ENCODE results near the gene LRFN2.

DNA sequence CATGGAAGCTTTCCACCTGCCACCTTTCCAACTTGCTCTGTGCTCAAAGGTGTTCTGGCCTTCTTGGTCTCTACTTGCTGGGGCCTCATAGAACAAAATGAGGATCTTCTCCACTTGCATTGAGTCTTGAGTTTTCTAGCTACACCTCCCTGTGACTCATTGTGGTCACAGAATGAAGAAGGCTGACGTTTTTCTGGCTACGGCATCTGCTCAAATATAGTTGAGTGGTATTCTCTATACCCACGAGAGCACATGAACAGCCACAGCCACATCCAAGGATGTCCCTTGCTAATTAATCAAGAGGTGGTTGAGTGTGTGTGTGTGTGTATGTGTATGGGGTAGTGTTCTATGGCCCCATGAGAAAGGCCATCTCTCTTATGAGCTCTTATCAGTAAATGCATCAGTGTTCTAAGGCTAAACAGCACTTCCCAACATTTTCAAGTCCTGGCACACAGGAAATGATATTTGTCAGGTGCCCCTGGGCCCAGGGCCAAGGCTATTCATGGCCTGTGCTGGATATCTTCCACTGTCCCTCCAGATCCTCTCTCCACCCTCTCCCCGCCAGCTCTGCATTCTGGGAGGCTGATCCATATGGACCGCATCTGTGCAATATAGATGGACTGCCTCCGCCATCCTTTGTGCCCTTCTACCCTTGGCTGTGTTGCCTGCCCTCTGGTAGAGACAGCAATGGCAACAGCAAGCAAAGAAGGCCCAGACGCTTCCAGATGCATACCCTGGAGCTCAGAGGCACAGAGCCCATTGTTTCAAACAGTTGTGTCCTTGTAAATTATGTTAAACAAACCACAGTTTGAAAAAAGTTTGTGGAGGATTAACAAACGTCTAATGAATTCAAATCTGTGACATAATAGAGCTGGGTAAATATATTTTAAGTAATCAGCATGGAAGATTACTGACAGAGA, 150.2 kb downstream of the LRFN2 start:
- TF ChIP-seq, protein P1, sequence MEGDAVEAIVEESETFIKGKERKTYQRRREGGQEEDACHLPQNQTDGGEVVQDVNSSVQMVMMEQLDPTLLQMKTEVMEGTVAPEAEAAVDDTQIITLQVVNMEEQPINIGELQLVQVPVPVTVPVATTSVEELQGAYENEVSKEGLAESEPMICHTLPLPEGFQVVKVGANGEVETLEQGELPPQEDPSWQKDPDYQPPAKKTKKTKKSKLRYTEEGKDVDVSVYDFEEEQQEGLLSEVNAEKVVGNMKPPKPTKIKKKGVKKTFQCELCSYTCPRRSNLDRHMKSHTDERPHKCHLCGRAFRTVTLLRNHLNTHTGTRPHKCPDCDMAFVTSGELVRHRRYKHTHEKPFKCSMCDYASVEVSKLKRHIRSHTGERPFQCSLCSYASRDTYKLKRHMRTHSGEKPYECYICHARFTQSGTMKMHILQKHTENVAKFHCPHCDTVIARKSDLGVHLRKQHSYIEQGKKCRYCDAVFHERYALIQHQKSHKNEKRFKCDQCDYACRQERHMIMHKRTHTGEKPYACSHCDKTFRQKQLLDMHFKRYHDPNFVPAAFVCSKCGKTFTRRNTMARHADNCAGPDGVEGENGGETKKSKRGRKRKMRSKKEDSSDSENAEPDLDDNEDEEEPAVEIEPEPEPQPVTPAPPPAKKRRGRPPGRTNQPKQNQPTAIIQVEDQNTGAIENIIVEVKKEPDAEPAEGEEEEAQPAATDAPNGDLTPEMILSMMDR (IDR thresholded peaks at IDR 0.05) = no peak
- TF ChIP-seq POLR2A (IDR thresholded peaks at IDR 0.05) = no peak
